Endothelial cell of umbilical vein (primary cell): ENCODE data around the gene DNAI1. TPM values are rescaled to one million over a fixed set of nuclear protein-coding genes. Genes with fewer than 3 reads are reported as not detected.

Source experiments
- BruUV-seq: library from RNA; stranded (reverse); fragments of 400-500 nt; replicated peaks from 2 replicates; lab custom pipeline; 2021; lab: Mats Ljungman, UMichigan
- CTCF ChIA-PET: fragments of 300-600, 350-600 bp; sonication (Branson Sonifier 250); formaldehyde crosslinking; loops from one replicate; lab custom pipeline; 2021; ENCODE audit warnings: antibody characterized with exemption, inconsistent platforms; lab: Charles Lee
- POLR2A ChIA-PET: fragments of 300-600, 350-600 bp; sonication (Branson Sonifier 250); formaldehyde crosslinking; loops from one replicate; lab custom pipeline; 2021; ENCODE audit warnings: antibody characterized with exemption, inconsistent platforms; lab: Charles Lee
- DNase-seq: peaks from one replicate; pipeline ENCODE4 v3.0.0-alpha.2; 2011; ENCODE audit warnings: low read depth, low spot score
- FAIRE-seq: peaks from 2 replicates; lab custom pipeline; 2011; peaks lifted over from hg19 to GRCh38; lab: Jason Lieb, UNC
- H2AFZ ChIP-seq: 2 replicates; pipeline ENCODE4 v1.6.0; 2012; ENCODE audit warnings: low read depth, low read length, control low read depth, inconsistent platforms
- H3K27ac ChIP-seq: 2 replicates; pipeline ENCODE4 v1.5.1; 2011; ENCODE audit warnings: low read depth, mild to moderate bottlenecking, control low read depth, low read length, moderate library complexity; ENCODE audit not compliant: insufficient read depth
- H3K27me3 ChIP-seq, 2 experiments: 2 replicates each; pipeline versions ENCODE4 v1.6.0 to v1.6.1; 2011; ENCODE audit warnings: low read length in 2 of 2, mixed read lengths in 1 of 2; ENCODE audit not compliant: control insufficient read depth in 2 of 2, insufficient read depth in 2 of 2
- H3K36me3 ChIP-seq, 2 experiments: 2 replicates in 1 of 2; 3 replicates in 1 of 2; pipeline ENCODE4 v1.5.1; 2011; ENCODE audit warnings: low read length in 2 of 2, mild to moderate bottlenecking in 1 of 2, moderate library complexity in 1 of 2; ENCODE audit not compliant: control insufficient read depth in 2 of 2, insufficient read depth in 2 of 2; ENCODE audit errors: extremely low read depth in 1 of 2
- H3K4me1 ChIP-seq: 3 replicates; pipeline ENCODE4 v1.5.1; 2011; ENCODE audit warnings: mild to moderate bottlenecking, low read length; ENCODE audit not compliant: control insufficient read depth, insufficient read depth; ENCODE audit errors: extremely low read depth
- H3K4me2 ChIP-seq: 2 replicates; pipeline ENCODE4 v1.6.1; 2011; ENCODE audit warnings: low read length, control low read depth, mixed read lengths; ENCODE audit not compliant: insufficient read depth
- H3K4me3 ChIP-seq, 3 experiments: fragments of 200-600 bp in 1 of 3; sonication (generic), shearing (Covaris generic) in 1 of 3; replicated peaks in 1 of 3; 2 replicates each; pipeline ENCODE4 v1.5.1; 2011 to 2016; ENCODE audit warnings: control low read depth in 3 of 3, low read length in 3 of 3, mild to moderate bottlenecking in 2 of 3, inconsistent platforms in 1 of 3, low read depth in 1 of 3, moderate library complexity in 1 of 3; ENCODE audit not compliant: insufficient read depth in 1 of 3
- H3K79me2 ChIP-seq: 2 replicates; pipeline ENCODE4 v1.6.0; 2012; ENCODE audit warnings: low read length, inconsistent platforms; ENCODE audit not compliant: control insufficient read depth, insufficient read depth
- H3K9ac ChIP-seq: replicated peaks from 2 replicates; pipeline ENCODE3; 2011; ENCODE audit warnings: low read length, control low read depth; ENCODE audit not compliant: insufficient read depth; ENCODE audit errors: extremely low read depth
- H3K9me1 ChIP-seq: replicated peaks from 3 replicates; pipeline ENCODE4 v1.6.0; 2011; ENCODE audit warnings: mild to moderate bottlenecking, low read length; ENCODE audit not compliant: control insufficient read depth, insufficient read depth; ENCODE audit errors: extremely low read depth
- H3K9me3 ChIP-seq: replicated peaks from 2 replicates; pipeline ENCODE4 v1.5.1; 2012; ENCODE audit warnings: low read length, inconsistent platforms; ENCODE audit not compliant: control insufficient read depth, insufficient read depth
- H4K20me1 ChIP-seq: replicated peaks from 2 replicates; pipeline ENCODE3; 2011; ENCODE audit warnings: mild to moderate bottlenecking, low read length; ENCODE audit not compliant: control insufficient read depth, insufficient read depth; ENCODE audit errors: extremely low read depth
- CTCF ChIP-seq, 2 donors: IDR thresholded peaks; 1 replicate in 1 of 2; 2 replicates in 1 of 2; pipeline ENCODE4 v1.5.1; 2011; ENCODE audit warnings: low read length in 2 of 2, mild to moderate bottlenecking in 2 of 2, moderate library complexity in 2 of 2, control low read depth in 1 of 2, inconsistent platforms in 1 of 2, low read depth in 1 of 2; ENCODE audit not compliant: insufficient read depth in 1 of 2; ENCODE audit errors: extremely low read depth in 1 of 2
- EZH2 ChIP-seq: IDR thresholded peaks from 2 replicates; pipeline ENCODE4 v1.6.1; 2012; ENCODE audit warnings: borderline replicate concordance, low read depth, mild to moderate bottlenecking, moderate library complexity, low read length, inconsistent platforms; ENCODE audit not compliant: severe bottlenecking
- FOS ChIP-seq: IDR thresholded peaks from 2 replicates; pipeline ENCODE4 v1.6.1; 2011; ENCODE audit warnings: mild to moderate bottlenecking, low read length, moderate library complexity, borderline replicate concordance; ENCODE audit not compliant: insufficient read depth
- GATA2 ChIP-seq: IDR thresholded peaks from 2 replicates; pipeline ENCODE4 v1.7.0; 2011; ENCODE audit warnings: low read depth, mild to moderate bottlenecking, moderate library complexity, mixed read lengths, low read length; ENCODE audit not compliant: insufficient read length, insufficient read depth
- JUN ChIP-seq: IDR thresholded peaks from 2 replicates; pipeline ENCODE4 v1.6.1; 2011; ENCODE audit warnings: borderline replicate concordance, low read depth; ENCODE audit not compliant: insufficient read length, insufficient read depth
- MAX ChIP-seq: IDR thresholded peaks from 2 replicates; pipeline ENCODE4 v1.6.1; 2011; ENCODE audit not compliant: insufficient read depth, insufficient read length
- MYC ChIP-seq: IDR thresholded peaks from one replicate; pipeline ENCODE4 v1.6.1; 2011; ENCODE audit warnings: mild to moderate bottlenecking, low read depth, low read length
- POLR2A ChIP-seq: IDR thresholded peaks from 2 replicates; pipeline ENCODE4 v1.6.1; 2012; ENCODE audit warnings: low read depth, mild to moderate bottlenecking, control low read depth, low read length
- POLR2AphosphoS5 ChIP-seq: IDR thresholded peaks from 2 replicates; pipeline ENCODE4 v1.6.1; 2012; ENCODE audit warnings: low read depth, mild to moderate bottlenecking, control low read depth, low read length, moderate library complexity; ENCODE audit not compliant: insufficient read depth
- dilution Hi-C: fragments of 300-500 bp; cut with MboI; formaldehyde crosslinking; loops from one replicate; pipeline ENCODE4 v1.15.0; 2019; ENCODE audit warnings: low sequenced_read_pairs; ENCODE audit not compliant: extremely low pct_ligation_motif_present
- intact Hi-C: fragments of 100-400 bp; cut with micrococcal nuclease; formaldehyde crosslinking; loops from one replicate; pipeline ENCODE4 v1.10.0; 2022
- polyA plus RNA-seq, 4 experiments: library from polyadenylated mRNA; depleted of rRNA in 3 of 4; stranded (reverse) in 3 of 4; unstranded in 1 of 4; fragments of >200 nt; gene quantifications; 2 replicates each; pipeline versions ENCODE4 v1.2.1 to v1.2.3, GENCODE V29; 2011 to 2012; ENCODE audit warnings: missing spikeins in 1 of 4
- total RNA-seq: library from RNA; stranded (reverse); gene quantifications from 2 replicates; pipeline ENCODE4 v1.2.3, GENCODE V29; 2021

DNAI1 gene
- total and polyA plus RNA-seq, 2 donors (not counting 3 experiments of a cell fraction or from before 2014, with no cell fraction given), result not detected

- Histone ChIP-seq H3K9me1 (no peaks in the 10 kb centered on the region), H3K27ac (no peak overlapping the region), H3K4me2 (no peak overlapping the region), H3K4me1 (no peaks in the 10 kb centered on the region), H3K9ac (no peak overlapping the region), H3K27me3 (peaks cover 9% of the 10 kb centered on the region in 2 experiments), H2AFZ (no peak overlapping the region), H3K9me3 (no peaks in the 10 kb centered on the region), H4K20me1 (no peaks in the 10 kb centered on the region), H3K36me3 (no peaks in the 10 kb centered on the region), H3K79me2 (no peaks in the 10 kb centered on the region), H3K4me3 (no peak overlapping the region)
- TF ChIP-seq EZH2, result no peak
- TF ChIP-seq POLR2A, result no peak
- TF ChIP-seq MYC, result no peak
- no peak for TF ChIP-seq JUN
- TF ChIP-seq MAX, result no peak
- TF ChIP-seq CTCF (IDR thresholded peaks at IDR 0.05; ENCODE audit: extremely low read depth in 1 of 2, insufficient read depth in 1 of 2, low read depth in 1 of 2, low read length in 2 of 2), result no peak
- TF ChIP-seq FOS, result no peak
- no peak for TF ChIP-seq GATA2
- no peak for TF ChIP-seq POLR2AphosphoS5
- ChIA-PET CTCF (interaction anchor here (6.2 kb wide), 1 partner anchor 105 kb away, joined by 21 read pairs; no protein-coding TSS in a partner anchor), POLR2A (no interaction called here)
- FAIRE-seq (no peak), DNase-seq (no peak)
- intact Hi-C loops (no loop called here), dilution Hi-C loops (loop anchor here (25.0 kb wide), 1 partner anchor 96 kb away; no protein-coding TSS in a partner anchor)
- no TSS peak for BruUV-seq
Observed at GRCh38 chr9:34508463-34508862, 49.9 kb downstream of the DNAI1 start.
